Astrocyte (in vitro differentiated cells and primary cell): Measurements from ENCODE around the gene NTSR1.

Experiments used
- CTCF ChIP-seq: IDR thresholded peaks from 2 replicates; pipeline ENCODE4 v1.5.1; 2011; ENCODE audit warnings: low read depth, mild to moderate bottlenecking, inconsistent platforms, low read length, moderate library complexity; ENCODE audit not compliant: insufficient read depth
- EZH2 ChIP-seq: IDR thresholded peaks from 2 replicates; pipeline ENCODE4 v1.6.1; 2012; ENCODE audit warnings: mild to moderate bottlenecking, low read length, inconsistent platforms; ENCODE audit not compliant: insufficient read depth

GRCh38 chr20:62770916-62771315, 62.3 kb downstream of the NTSR1 start:
- no peak for TF ChIP-seq CTCF
- no peak for TF ChIP-seq EZH2
